Panc1 (cell line): Measurements from ENCODE around the gene WDR64. TPM values are rescaled to one million over a fixed set of nuclear protein-coding genes. Genes with fewer than 3 reads are reported as not detected.

Source experiments
- ATAC-seq: fragments of 200-7000 bp; cut with Tn5 transposase; 2 replicates; pipeline ENCODE4 v1.9.1; 2020; ENCODE audit warnings: mild to moderate bottlenecking, moderate library complexity
- BruUV-seq: library from RNA; stranded (reverse); fragments of 400-500 nt; replicated peaks from 2 replicates; lab custom pipeline; 2021; lab: Mats Ljungman, UMichigan
- CTCF ChIA-PET: fragments of 300-600 bp; sonication (Branson Sonifier 250); formaldehyde crosslinking; loops from one replicate; lab custom pipeline; 2022; ENCODE audit warnings: antibody characterized with exemption; lab: Charles Lee
- POLR2A ChIA-PET: fragments of 300-600 bp; sonication (Branson Sonifier 250); formaldehyde crosslinking; loops from one replicate; lab custom pipeline; 2022; ENCODE audit warnings: antibody characterized with exemption; lab: Charles Lee
- DNase-seq: peaks from one replicate; pipeline ENCODE4 v3.0.0-alpha.2; 2010; ENCODE audit warnings: low read depth, low spot score
- H3K27ac ChIP-seq: 2 replicates; pipeline ENCODE4 v1.5.1; 2011; ENCODE audit warnings: mild to moderate bottlenecking, low read length, inconsistent platforms
- H3K27me3 ChIP-seq: fragments of 200-500 bp; sonication (Bioruptor generic); 2 replicates; pipeline ENCODE4 v1.6.0; 2014; ENCODE audit warnings: low read length, inconsistent platforms; ENCODE audit not compliant: control insufficient read depth, insufficient read depth
- H3K36me3 ChIP-seq: fragments of 200-500 bp; sonication (Bioruptor generic); 2 replicates; pipeline ENCODE4 v1.5.1; 2014; ENCODE audit warnings: inconsistent platforms, mild to moderate bottlenecking, low read length, moderate library complexity; ENCODE audit not compliant: control insufficient read depth, insufficient read depth
- H3K4me1 ChIP-seq: 2 replicates; pipeline ENCODE4 v1.5.1; 2011; ENCODE audit warnings: inconsistent platforms, mild to moderate bottlenecking, low read length, moderate library complexity; ENCODE audit not compliant: control insufficient read depth, insufficient read depth
- H3K4me3 ChIP-seq, 2 experiments: 2 replicates each; pipeline ENCODE4 v1.5.1; 2011 to 2012; ENCODE audit warnings: low read depth in 2 of 2, low read length in 2 of 2, mild to moderate bottlenecking in 2 of 2, inconsistent platforms in 1 of 2, moderate library complexity in 1 of 2
- H3K9me3 ChIP-seq: fragments of 200-500 bp; sonication (Bioruptor generic); 2 replicates; pipeline ENCODE4 v1.5.1; 2014; ENCODE audit warnings: low read depth, mild to moderate bottlenecking, inconsistent platforms, low read length, moderate library complexity; ENCODE audit not compliant: control insufficient read depth, insufficient read depth
- CTCF ChIP-seq: fragments of 450-650 bp; IDR thresholded peaks from 2 replicates; pipeline ENCODE4 v1.5.1; 2017; ENCODE audit warnings: mild to moderate bottlenecking
- POLR2AphosphoS5 ChIP-seq: IDR thresholded peaks from 2 replicates; pipeline ENCODE4 v1.6.1; 2012; ENCODE audit warnings: mild to moderate bottlenecking, low read depth, low read length, moderate library complexity
- SIN3A ChIP-seq: IDR thresholded peaks from 2 replicates; pipeline ENCODE4 v1.6.1; 2012; ENCODE audit warnings: low read depth, mild to moderate bottlenecking, low read length, moderate library complexity, borderline replicate concordance; ENCODE audit not compliant: insufficient read depth
- TCF7L2 ChIP-seq: IDR thresholded peaks from 2 replicates; pipeline ENCODE4 v1.6.1; 2011; ENCODE audit warnings: mild to moderate bottlenecking, low read depth, low read length, inconsistent platforms
- in situ Hi-C: cut with HindIII; loops from 2 replicates; pipeline ENCODE4 v1.10.0; 2016; ENCODE audit warnings: low sequenced_read_pairs, low pct_unique_long_range_greater_than_20kb
- intact Hi-C: fragments of 100-400 bp; cut with micrococcal nuclease; formaldehyde crosslinking; loops from one replicate; pipeline ENCODE4 v1.10.0; 2022; ENCODE audit not compliant: unreplicated experiment
- total RNA-seq: library from RNA; stranded (reverse); gene quantifications from one replicate; pipeline ENCODE4 v1.2.1, GENCODE V29; 2021; ENCODE audit not compliant: unreplicated experiment
- TF ChIP-seq, protein P1 (sequence below), 2 experiments: IDR thresholded peaks; 2 replicates each; pipeline ENCODE4 v1.6.1; 2011 to 2012; ENCODE audit warnings: low read depth in 2 of 2, control low read depth in 1 of 2, low read length in 1 of 2, mild to moderate bottlenecking in 1 of 2, moderate library complexity in 1 of 2; ENCODE audit not compliant: insufficient read depth in 1 of 2

The WDR64 gene
- total RNA-seq, 1 experiment from 2014 or later, result not detected

GRCh38 chr1:241622669-241623068, 29.4 kb upstream of the WDR64 start:
- DNase-seq (no peak), ATAC-seq (no peak)
- TF ChIP-seq SIN3A (no peak), POLR2AphosphoS5 (no peak), TCF7L2 (no peak), CTCF (no peak)
- TF ChIP-seq, protein P1, sequence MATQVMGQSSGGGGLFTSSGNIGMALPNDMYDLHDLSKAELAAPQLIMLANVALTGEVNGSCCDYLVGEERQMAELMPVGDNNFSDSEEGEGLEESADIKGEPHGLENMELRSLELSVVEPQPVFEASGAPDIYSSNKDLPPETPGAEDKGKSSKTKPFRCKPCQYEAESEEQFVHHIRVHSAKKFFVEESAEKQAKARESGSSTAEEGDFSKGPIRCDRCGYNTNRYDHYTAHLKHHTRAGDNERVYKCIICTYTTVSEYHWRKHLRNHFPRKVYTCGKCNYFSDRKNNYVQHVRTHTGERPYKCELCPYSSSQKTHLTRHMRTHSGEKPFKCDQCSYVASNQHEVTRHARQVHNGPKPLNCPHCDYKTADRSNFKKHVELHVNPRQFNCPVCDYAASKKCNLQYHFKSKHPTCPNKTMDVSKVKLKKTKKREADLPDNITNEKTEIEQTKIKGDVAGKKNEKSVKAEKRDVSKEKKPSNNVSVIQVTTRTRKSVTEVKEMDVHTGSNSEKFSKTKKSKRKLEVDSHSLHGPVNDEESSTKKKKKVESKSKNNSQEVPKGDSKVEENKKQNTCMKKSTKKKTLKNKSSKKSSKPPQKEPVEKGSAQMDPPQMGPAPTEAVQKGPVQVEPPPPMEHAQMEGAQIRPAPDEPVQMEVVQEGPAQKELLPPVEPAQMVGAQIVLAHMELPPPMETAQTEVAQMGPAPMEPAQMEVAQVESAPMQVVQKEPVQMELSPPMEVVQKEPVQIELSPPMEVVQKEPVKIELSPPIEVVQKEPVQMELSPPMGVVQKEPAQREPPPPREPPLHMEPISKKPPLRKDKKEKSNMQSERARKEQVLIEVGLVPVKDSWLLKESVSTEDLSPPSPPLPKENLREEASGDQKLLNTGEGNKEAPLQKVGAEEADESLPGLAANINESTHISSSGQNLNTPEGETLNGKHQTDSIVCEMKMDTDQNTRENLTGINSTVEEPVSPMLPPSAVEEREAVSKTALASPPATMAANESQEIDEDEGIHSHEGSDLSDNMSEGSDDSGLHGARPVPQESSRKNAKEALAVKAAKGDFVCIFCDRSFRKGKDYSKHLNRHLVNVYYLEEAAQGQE (IDR thresholded peaks at IDR 0.05; ENCODE audit: insufficient read depth in 1 of 2, low read depth in 2 of 2, low read length in 1 of 2), result no peak
- CTCF ChIA-PET, result no interaction called here
- Histone ChIP-seq H3K9me3 (no peaks in the 10 kb centered on the region), H3K27ac (no peak overlapping the region), H3K36me3 (no peaks in the 10 kb centered on the region), H3K4me3 (no peak overlapping the region), H3K27me3 (no peaks in the 10 kb centered on the region), H3K4me1 (peaks cover 6% of the 10 kb centered on the region; the same call in 1 of the 2 replicates)
- in situ Hi-C loops (no loop called here), intact Hi-C loops (no loop called here)
- POLR2A ChIA-PET, result no interaction called here
- no TSS peak for BruUV-seq

DNA sequence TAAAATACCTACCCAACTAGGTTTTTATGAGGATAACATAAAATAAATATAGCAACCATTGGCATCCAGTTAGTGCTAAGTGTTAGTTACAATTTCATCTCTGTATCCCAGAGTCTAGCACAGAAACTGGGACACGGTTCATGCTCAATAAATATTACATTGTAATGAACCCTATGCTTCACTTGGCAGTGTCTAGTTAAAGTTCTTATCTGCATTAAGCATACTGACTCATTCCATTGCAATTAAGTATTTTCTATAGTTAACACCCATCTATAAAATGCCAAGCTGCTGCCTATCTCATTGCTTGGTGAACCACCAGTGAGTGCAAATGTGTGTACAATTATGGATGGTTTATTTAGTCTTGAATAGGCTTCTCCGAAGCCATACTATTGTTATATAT, 27.1 kb upstream of the WDR64 start:
- no TSS peak for BruUV-seq
- Histone ChIP-seq H3K36me3 (no peaks in the 10 kb centered on the region; the same call in 1 of the 2 replicates), H3K9me3 (no peaks in the 10 kb centered on the region), H3K27me3 (no peaks in the 10 kb centered on the region), H3K27ac (peak overlapping the region; percentile 59; the same call in 1 of the 2 replicates), H3K4me3 (no peak overlapping the region), H3K4me1 (peaks cover 11% of the 10 kb centered on the region; the same call in 1 of the 2 replicates)
- DNase-seq (no peak), ATAC-seq (peak; percentile 68; the same call in 1 of the 2 replicates)
- intact Hi-C loops (no loop called here), in situ Hi-C loops (no loop called here)
- ChIA-PET CTCF (interaction anchor here (0.6 kb wide), 1 partner anchor 94 kb away, joined by 3 read pairs; no protein-coding TSS in a partner anchor), POLR2A (no interaction called here)
- TF ChIP-seq SIN3A (no peak), POLR2AphosphoS5 (no peak), CTCF (no peak), TCF7L2 (no peak)
- TF ChIP-seq, protein P1 (IDR thresholded peaks at IDR 0.05; ENCODE audit: insufficient read depth in 1 of 2, low read depth in 2 of 2, low read length in 1 of 2), result no peak
